Measurements from ENCODE around the gene PGM5.

- no peak for TF ChIP-seq EZH2 (IDR thresholded peaks at IDR 0.05; ENCODE audit: insufficient read depth, poor library complexity, severe bottlenecking)
- no peak for TF ChIP-seq EZH2phosphoT487 (IDR thresholded peaks at IDR 0.05; ENCODE audit: insufficient read depth, low read depth)
Measured at GRCh38 chr9:68513385-68513784, 157.0 kb downstream of the PGM5 start.
